Cortex of kidney (tissue), 1 donor: ENCODE results near the gene TM6SF1.

Source experiments
- DNase-seq: peaks from one replicate; lab custom pipeline; 2025; lab: John Stamatoyannopoulos, UW

The TM6SF1 gene

DNA sequence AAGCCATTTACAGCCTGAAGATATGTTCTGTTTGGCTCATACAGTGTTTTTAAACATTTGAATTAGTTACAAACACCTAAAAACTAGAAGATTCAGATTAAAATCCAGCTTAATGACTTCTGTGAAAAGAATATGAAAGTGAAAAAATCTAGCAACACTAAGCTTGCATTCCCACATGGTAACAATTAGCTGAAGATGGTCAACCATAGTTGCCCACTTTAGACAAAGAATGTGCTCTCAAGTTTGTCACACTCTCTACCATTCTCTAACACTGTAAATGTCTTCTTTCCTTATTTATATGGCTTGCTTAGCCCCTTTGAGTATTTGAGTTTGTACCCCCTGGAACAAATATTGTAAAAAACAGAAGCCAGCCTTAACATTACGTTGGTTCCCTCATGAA is 67.4 kb downstream of the TM6SF1 start:
- no peak for DNase-seq

DNA sequence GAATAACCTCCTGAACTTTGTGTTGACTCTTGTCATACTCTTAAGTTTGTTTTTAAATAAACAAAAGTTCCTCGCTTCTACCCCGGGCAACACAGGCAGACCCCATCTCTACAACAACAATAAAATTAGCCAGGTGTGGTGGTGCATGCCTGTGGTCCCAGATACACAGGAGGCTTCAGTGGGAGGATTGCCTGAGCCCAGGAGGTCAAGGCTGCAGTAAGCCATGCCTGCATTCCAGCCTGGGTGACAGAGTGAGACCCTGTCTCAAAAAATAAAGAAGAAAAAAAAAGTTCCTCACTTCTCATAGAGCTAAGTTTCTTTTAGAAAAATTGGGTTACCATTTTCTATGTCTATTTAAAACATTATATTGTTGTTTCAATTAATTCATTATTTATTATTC is 70.9 kb downstream of the TM6SF1 start:
- DNase-seq, result no peak

DNA sequence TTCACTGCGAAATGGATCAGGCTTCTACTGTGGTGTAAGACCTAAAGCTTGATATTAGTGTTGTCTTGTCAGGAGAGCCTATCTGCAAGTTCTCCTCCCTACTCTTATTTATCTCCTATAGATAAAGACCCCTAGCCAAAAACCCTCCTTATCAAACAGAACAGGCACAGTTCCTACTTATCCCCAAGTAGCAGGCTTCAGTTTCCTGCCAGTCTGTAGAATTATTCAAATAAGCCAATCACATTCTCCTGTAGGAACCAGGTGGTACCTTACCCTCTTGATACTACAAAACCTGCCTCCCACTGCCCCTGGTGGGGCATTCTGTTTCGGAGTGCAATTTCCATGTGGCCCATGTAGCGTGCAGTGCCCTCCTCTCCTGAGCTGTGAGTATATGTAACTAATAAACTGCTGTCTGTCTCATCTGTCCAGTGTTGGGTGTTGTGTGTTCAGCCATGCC is 71.5 kb downstream of the TM6SF1 start:
- no peak for DNase-seq

DNA sequence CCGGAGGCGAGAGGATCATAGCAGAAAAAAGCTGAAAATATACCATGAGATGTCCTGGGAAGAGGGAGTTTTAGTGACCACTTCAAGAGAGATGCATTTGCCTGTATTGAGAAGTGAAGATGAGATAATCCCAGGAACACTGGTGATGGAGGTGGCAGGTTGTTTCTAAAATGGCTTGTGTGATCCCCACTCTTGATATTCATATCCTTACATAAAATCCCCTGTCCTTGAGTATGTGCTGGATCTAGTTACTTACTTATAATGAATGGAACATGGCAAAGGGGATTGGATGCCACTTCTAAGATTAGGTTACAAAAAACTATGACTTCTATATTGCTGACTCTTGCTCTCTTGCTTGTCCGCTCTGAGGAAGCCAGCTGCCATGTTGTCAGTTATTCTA is 78.1 kb downstream of the TM6SF1 start:
- DNase-seq, result no peak
